ENCODE data around the gene FOXD1.
A peak's percentile ranks its signal among the peaks of the same experiment; 100 is the strongest.
"Not testable (repeated sequence)": the region's sequence is repeated elsewhere in the genome, so short reads cannot be mapped to it uniquely, and the experiment has no call there.

FOXD1 gene

GRCh38 chr5:73448463-73449136 lies at the start of gene FOXD1:
FOXD1 (minus strand) TSS chr5:73448777; CDS start chr5:73448362, 415 bp downstream.
- Histone ChIP-seq H3K4me3 (peak within 1 kb of the TSS; percentile 30 to 48 (median 39)), H3K27ac (peak within 1 kb of the TSS in 6 of 21 experiments; percentile 38 to 58 (median 47))

- peak overlapping the region; percentile 88 to 100 (median 97) for H3K27ac ChIP-seq
- peak overlapping the region; percentile 74 to 100 (median 89) for H3K4me3 ChIP-seq
Observed at GRCh38 chr5:73497497-73498056, 49.0 kb upstream of the FOXD1 start.

- H3K4me3 ChIP-seq: peak overlapping the region in 2 of 7 experiments; percentile 74 to 100
- peak overlapping the region in 2 of 21 experiments; percentile 94 to 97 for H3K27ac ChIP-seq
Observed at GRCh38 chr5:73496984-73497457, 48.4 kb upstream of the FOXD1 start.

- no peak overlapping the region for H3K4me3 ChIP-seq
- H3K27ac ChIP-seq: no peak overlapping the region
Observed at GRCh38 chr5:73495772-73496335, 47.3 kb upstream of the FOXD1 start.

GRCh38 chr5:73494721-73495120 lies 46.1 kb upstream of the FOXD1 start:
- Histone ChIP-seq H3K27ac (no peak overlapping the region), H3K4me3 (no peak overlapping the region)

GRCh38 chr5:73493421-73493820 lies 44.8 kb upstream of the FOXD1 start:
- Histone ChIP-seq H3K4me3 (no peak overlapping the region), H3K27ac (no peak overlapping the region)

- Histone ChIP-seq H3K27ac (no peak overlapping the region), H3K4me3 (no peak overlapping the region)
Observed at GRCh38 chr5:73491155-73491554, 42.6 kb upstream of the FOXD1 start.

GRCh38 chr5:73490088-73490487 lies 41.5 kb upstream of the FOXD1 start:
- H3K4me3 ChIP-seq: no peak overlapping the region
- H3K27ac ChIP-seq: no peak overlapping the region

- H3K4me3 ChIP-seq: no peak overlapping the region
Observed at GRCh38 chr5:73488806-73489205, 40.2 kb upstream of the FOXD1 start.

GRCh38 chr5:73487815-73488214 lies 39.2 kb upstream of the FOXD1 start:
- Histone ChIP-seq H3K4me3 (no peak overlapping the region), H3K27ac (no peak overlapping the region)

More at GRCh38 chr5:73488806-73489205, 40.2 kb upstream of the FOXD1 start:
- no peak overlapping the region for H3K27ac ChIP-seq

- H3K4me3 ChIP-seq, H3K27ac ChIP-seq: not testable (repeated sequence)
Observed at GRCh38 chr5:73487257-73487656, 38.7 kb upstream of the FOXD1 start.

- H3K4me3 ChIP-seq: no peak overlapping the region
- H3K27ac ChIP-seq: no peak overlapping the region
Observed at GRCh38 chr5:73486119-73486899, 37.7 kb upstream of the FOXD1 start.

- Histone ChIP-seq H3K27ac (no peak overlapping the region), H3K4me3 (no peak overlapping the region)
Observed at GRCh38 chr5:73485715-73486114, 37.1 kb upstream of the FOXD1 start.

- no peak overlapping the region for H3K27ac ChIP-seq
- H3K4me3 ChIP-seq: no peak overlapping the region
Observed at GRCh38 chr5:73484511-73484910, 35.9 kb upstream of the FOXD1 start.

GRCh38 chr5:73483676-73484075 lies 35.1 kb upstream of the FOXD1 start:
- Histone ChIP-seq H3K4me3 (no peak overlapping the region), H3K27ac (no peak overlapping the region)

GRCh38 chr5:73482383-73483136 lies 34.0 kb upstream of the FOXD1 start:
- no peak overlapping the region for H3K4me3 ChIP-seq
- H3K27ac ChIP-seq: no peak overlapping the region

GRCh38 chr5:73480500-73480899 lies 31.9 kb upstream of the FOXD1 start:
- no peak overlapping the region for H3K4me3 ChIP-seq
- no peak overlapping the region for H3K27ac ChIP-seq

GRCh38 chr5:73472116-73472515 lies 23.5 kb upstream of the FOXD1 start:
- Histone ChIP-seq H3K4me3 (no peak overlapping the region), H3K27ac (no peak overlapping the region)

GRCh38 chr5:73471654-73472053 lies 23.1 kb upstream of the FOXD1 start:
- no peak overlapping the region for H3K27ac ChIP-seq
- H3K4me3 ChIP-seq: no peak overlapping the region

- no peak overlapping the region for H3K4me3 ChIP-seq
- no peak overlapping the region for H3K27ac ChIP-seq
Observed at GRCh38 chr5:73469878-73470277, 21.3 kb upstream of the FOXD1 start.
